GM19467 (cell line): ENCODE measurements around the gene ATG16L1.

ENCODE experiments used
- ATAC-seq: cut with Tn5 transposase; IDR thresholded peaks from one replicate; pipeline ENCODE4 v1.9.1; 2021; ENCODE audit warnings: mild to moderate bottlenecking, moderate library complexity; ENCODE audit not compliant: unreplicated experiment

The ATG16L1 gene

GRCh38 chr2:233251306-233252116, at the start of gene ATG16L1:
ATG16L1 (plus strand) TSS chr2:233251673; CDS start chr2:233251828, 155 bp downstream.
- ATAC-seq = peak; percentile 96

- no peak for ATAC-seq
Measured at GRCh38 chr2:233202531-233202944, 48.9 kb upstream of the ATG16L1 start.

- ATAC-seq = no peak
Measured at GRCh38 chr2:233203060-233203459, 48.4 kb upstream of the ATG16L1 start.

GRCh38 chr2:233204286-233204936, 47.1 kb upstream of the ATG16L1 start:
- no peak for ATAC-seq

GRCh38 chr2:233208382-233209116, 42.9 kb upstream of the ATG16L1 start:
- ATAC-seq = no peak

GRCh38 chr2:233209117-233209532, 42.3 kb upstream of the ATG16L1 start:
- ATAC-seq = no peak

- ATAC-seq = no peak
Measured at GRCh38 chr2:233209533-233210171, 41.8 kb upstream of the ATG16L1 start.

GRCh38 chr2:233210281-233210680, 41.2 kb upstream of the ATG16L1 start:
- ATAC-seq = no peak

GRCh38 chr2:233210843-233211547, 40.5 kb upstream of the ATG16L1 start:
- ATAC-seq = no peak

GRCh38 chr2:233211548-233211895, 40.0 kb upstream of the ATG16L1 start:
- no peak for ATAC-seq

- no peak for ATAC-seq
Measured at GRCh38 chr2:233213011-233213410, 38.5 kb upstream of the ATG16L1 start.

GRCh38 chr2:233213975-233214374, 37.5 kb upstream of the ATG16L1 start:
- ATAC-seq = no peak

GRCh38 chr2:233217892-233218377, 33.5 kb upstream of the ATG16L1 start:
- no peak for ATAC-seq

- no peak for ATAC-seq
Measured at GRCh38 chr2:233218836-233219235, 32.6 kb upstream of the ATG16L1 start.

GRCh38 chr2:233219848-233220247, 31.6 kb upstream of the ATG16L1 start:
- no peak for ATAC-seq

- ATAC-seq = no peak
Measured at GRCh38 chr2:233221378-233222063, 30.0 kb upstream of the ATG16L1 start.

GRCh38 chr2:233223059-233223894, 28.2 kb upstream of the ATG16L1 start:
- no peak for ATAC-seq

- no peak for ATAC-seq
Measured at GRCh38 chr2:233225230-233226068, 26.0 kb upstream of the ATG16L1 start.
